ENCODE results near the gene ZNF292. TPM values are rescaled to one million over a fixed set of nuclear protein-coding genes. Genes with fewer than 3 reads are reported as not detected.
A peak's percentile ranks its signal among the peaks of the same experiment; 100 is the strongest.
"Not testable (repeated sequence)": the region's sequence is repeated elsewhere in the genome, so short reads cannot be mapped to it uniquely, and the experiment has no call there.

ZNF292 gene
- polyA plus RNA-seq, 3 donors from 2014 or later = 10.0 to 29.8 (median 11.8) TPM

DNA sequence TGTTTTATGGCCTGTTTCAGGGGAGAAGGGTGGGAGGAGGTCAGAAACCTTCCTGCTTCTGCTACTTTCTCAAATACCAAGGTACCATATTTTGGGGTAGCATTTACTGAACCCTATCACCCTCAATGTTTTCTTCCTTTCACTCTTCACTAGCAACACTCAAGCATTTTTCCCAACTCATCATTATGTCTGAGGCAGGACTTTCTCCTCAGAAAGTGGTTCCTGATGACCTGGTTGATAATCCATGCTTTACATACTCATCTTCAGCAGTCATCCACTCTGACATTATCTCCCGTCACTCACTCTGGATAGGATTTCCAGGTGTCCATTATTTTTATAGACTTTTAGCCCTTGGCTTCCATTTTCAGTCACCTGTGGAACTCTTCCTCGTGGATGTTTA, 21.1 kb downstream of the ZNF292 start:
- no peak overlapping the region for H3K4me3 Mint-ChIP-seq
- DNase-seq = no peak
- H3K27me3 Mint-ChIP-seq (ENCODE audit: low read depth in 3 of 3) = no peaks in the 10 kb centered on the region
- peaks cover 0 to 3% (median 2%) of the 10 kb centered on the region in 3 donors for H3K36me3 Mint-ChIP-seq
- no peaks in the 10 kb centered on the region for H3K9me3 Mint-ChIP-seq
- peaks cover 77 to 92% of the 10 kb centered on the region in 2 donors for H3K4me1 Mint-ChIP-seq
- H3K27ac Mint-ChIP-seq = peak overlapping the region in 1 of 6 donors; percentile 36

DNA sequence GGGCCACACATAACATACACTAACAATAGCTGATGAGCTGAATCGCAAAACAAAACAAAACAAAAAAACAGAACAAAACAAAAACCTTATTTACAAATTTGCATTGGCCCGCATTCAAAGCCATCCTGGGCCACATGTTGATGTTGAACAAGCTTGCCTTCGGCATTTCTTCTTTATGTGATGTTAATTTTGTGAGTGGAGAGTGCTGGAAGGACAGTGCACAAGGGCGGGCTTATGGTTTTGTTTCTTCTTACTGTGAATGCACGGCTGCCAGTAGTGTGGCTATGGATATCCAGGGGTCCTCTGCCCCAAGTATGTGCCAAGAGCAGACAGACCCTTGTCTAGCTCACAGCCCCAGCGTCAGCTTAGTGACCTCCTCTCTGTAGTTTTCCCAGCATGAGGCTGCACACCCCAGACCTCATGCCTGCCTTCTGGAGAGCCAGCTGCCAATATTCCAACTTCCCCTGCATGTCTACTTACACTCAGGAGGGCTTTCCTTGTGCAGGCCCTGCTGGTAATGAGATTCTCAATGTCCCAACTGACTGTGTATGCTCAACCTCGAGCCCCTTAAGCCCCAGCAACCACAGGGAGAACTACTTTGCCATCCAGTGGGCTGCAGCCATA, 24.9 kb downstream of the ZNF292 start:
- Mint-ChIP-seq H3K4me1 (peaks cover 73 to 92% of the 10 kb centered on the region in 2 donors), H3K27ac (peak overlapping the region in 1 of 6 donors; percentile 59), H3K36me3 (peaks cover 0 to 3% (median 2%) of the 10 kb centered on the region in 3 donors), H3K27me3 (ENCODE audit: low read depth in 3 of 3) (no peaks in the 10 kb centered on the region), H3K9me3 (no peaks in the 10 kb centered on the region), H3K4me3 (no peak overlapping the region)
- DNase-seq = no peak

- H3K9me3 Mint-ChIP-seq = no peaks in the 10 kb centered on the region
- peak overlapping the region in 2 of 6 donors; percentile 19 to 30 for H3K27ac Mint-ChIP-seq
- peaks cover 68 to 85% of the 10 kb centered on the region in 2 donors for H3K4me1 Mint-ChIP-seq
- H3K27me3 Mint-ChIP-seq (ENCODE audit: low read depth in 3 of 3) = no peaks in the 10 kb centered on the region
- no peak for DNase-seq
- H3K4me3 Mint-ChIP-seq = peak overlapping the region in 1 of 5 donors; percentile 14
- peaks cover 0 to 3% (median 2%) of the 10 kb centered on the region in 3 donors for H3K36me3 Mint-ChIP-seq
These were observed 26.5 kb downstream of the ZNF292 start for GRCh38 chr6:87181903-87182302.

DNA sequence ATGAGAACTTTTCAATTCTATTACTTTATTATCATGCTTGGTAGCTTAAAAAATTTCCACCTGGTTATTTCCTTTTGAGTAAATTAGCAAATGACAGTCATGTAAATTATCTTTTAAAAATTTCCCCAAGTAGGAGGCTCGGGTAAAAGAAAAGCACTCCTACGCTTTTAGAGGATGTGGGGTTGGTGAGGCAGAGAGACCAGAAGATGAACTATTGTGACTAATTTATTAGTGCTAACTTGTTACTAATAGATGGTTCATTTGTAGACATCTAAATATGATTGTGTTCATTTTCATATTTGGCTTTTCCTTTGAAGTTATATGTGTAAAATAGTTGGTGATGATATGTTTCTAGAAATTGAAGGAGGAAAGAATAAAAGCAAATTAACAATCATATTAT, 27.0 kb downstream of the ZNF292 start:
- Mint-ChIP-seq H3K4me1 (peaks cover 65 to 84% of the 10 kb centered on the region in 2 donors), H3K36me3 (peaks cover 0 to 1% (median under 1%) of the 10 kb centered on the region in 3 donors), H3K4me3 (peak overlapping the region in 1 of 5 donors; percentile 14), H3K27me3 (ENCODE audit: low read depth in 3 of 3) (no peaks in the 10 kb centered on the region), H3K9me3 (no peaks in the 10 kb centered on the region), H3K27ac (peak overlapping the region in 1 of 6 donors; percentile 53)
- no peak for DNase-seq

DNA sequence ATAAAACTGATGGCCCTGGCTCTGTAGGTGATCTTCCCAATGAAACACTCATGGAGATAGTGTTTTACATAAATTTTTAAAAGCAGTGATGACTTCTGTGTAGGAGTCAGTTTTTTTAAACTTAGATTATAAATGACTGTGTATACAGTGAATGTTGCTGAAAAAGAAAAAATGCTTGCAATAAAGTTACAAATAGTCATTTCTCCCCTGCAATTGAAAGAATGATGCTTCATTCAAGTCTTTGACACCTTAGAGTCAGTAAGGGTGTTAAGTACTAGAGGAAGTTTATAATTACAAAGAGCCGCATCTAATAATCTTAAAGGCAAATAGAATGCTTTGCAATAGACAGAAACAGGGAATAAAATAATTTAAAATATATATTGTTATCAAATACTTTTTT, 27.6 kb downstream of the ZNF292 start:
- Mint-ChIP-seq H3K4me1 (peaks cover 61 to 84% of the 10 kb centered on the region in 2 donors), H3K27me3 (ENCODE audit: low read depth in 3 of 3) (no peaks in the 10 kb centered on the region), H3K9me3 (no peaks in the 10 kb centered on the region), H3K4me3 (peak overlapping the region in 2 of 5 donors; percentile 23 to 36), H3K36me3 (no peaks in the 10 kb centered on the region), H3K27ac (peak overlapping the region in 3 of 6 donors; percentile 36 to 68 (median 67))
- DNase-seq = no peak

- H3K9me3 Mint-ChIP-seq = no peaks in the 10 kb centered on the region
- no peaks in the 10 kb centered on the region for H3K36me3 Mint-ChIP-seq
- H3K4me3 Mint-ChIP-seq = no peak overlapping the region
- no peak overlapping the region for H3K27ac Mint-ChIP-seq
- H3K4me1 Mint-ChIP-seq = peaks cover 55 to 82% of the 10 kb centered on the region in 2 donors
- no peaks in the 10 kb centered on the region for H3K27me3 Mint-ChIP-seq (ENCODE audit: low read depth in 3 of 3)
- no peak for DNase-seq
These were observed 28.3 kb downstream of the ZNF292 start for GRCh38 chr6:87183687-87184086.

- H3K9me3 Mint-ChIP-seq = no peaks in the 10 kb centered on the region
- H3K4me3 Mint-ChIP-seq = no peak overlapping the region
- no peaks in the 10 kb centered on the region for H3K36me3 Mint-ChIP-seq
- H3K4me1 Mint-ChIP-seq = peaks cover 54 to 84% of the 10 kb centered on the region in 2 donors
- peak overlapping the region in 1 of 6 donors; percentile 22 for H3K27ac Mint-ChIP-seq
- H3K27me3 Mint-ChIP-seq (ENCODE audit: low read depth in 3 of 3) = no peaks in the 10 kb centered on the region
- DNase-seq = no peak
These were observed 29.4 kb downstream of the ZNF292 start for GRCh38 chr6:87184762-87185250.

DNA sequence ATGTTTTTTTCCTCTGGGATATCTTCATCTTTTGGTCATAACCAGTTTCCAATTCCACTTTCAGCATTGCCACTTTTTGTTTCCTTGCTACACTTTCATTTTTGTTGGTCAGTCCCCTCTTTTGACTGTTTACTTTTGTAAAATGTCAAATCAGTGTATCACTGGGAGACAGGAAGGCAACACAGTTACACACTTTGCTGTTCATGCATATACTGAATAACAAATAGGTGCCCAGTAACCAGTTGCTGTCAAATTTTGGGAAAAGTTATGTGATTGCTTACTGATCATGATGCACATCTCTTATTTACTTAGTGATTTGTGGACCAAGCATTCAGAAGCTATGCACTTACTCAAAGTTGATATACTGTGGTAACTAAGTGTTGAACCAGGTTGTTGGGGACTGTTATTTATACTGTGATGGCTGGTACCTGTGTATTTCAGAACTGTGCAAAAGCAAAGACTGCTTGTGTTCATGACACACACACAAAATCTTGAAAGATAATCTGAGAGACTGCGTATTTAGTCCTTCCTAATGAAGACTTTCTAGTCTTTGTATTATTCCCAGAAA, 41.0 kb downstream of the ZNF292 start:
- Mint-ChIP-seq H3K36me3 (no peaks in the 10 kb centered on the region), H3K27me3 (ENCODE audit: low read depth in 3 of 3) (no peaks in the 10 kb centered on the region), H3K4me3 (no peak overlapping the region), H3K9me3 (no peaks in the 10 kb centered on the region), H3K27ac (peak overlapping the region in 3 of 6 donors; percentile 4 to 38 (median 10)), H3K4me1 (peaks cover 37 to 79% of the 10 kb centered on the region in 2 donors)
- no peak for DNase-seq

DNA sequence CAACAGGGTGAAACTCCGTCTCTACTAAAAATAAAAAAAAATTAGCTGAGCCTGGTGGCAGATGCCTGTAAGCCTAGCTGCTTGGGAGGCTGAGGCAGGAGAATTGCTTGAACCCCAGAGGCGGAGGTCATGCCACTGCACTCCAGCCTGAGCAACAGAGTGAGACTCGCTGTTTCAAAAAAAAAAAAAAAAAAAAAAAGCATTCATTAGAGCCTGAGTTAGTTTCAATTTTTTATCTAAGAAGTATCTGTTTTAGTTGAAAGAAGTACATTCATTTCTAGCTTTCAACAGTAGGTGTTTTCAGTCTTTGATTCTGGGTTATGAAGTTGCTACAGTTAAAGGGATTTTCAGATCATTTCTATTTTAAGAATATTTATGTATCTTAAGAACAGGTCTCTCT, 42.2 kb downstream of the ZNF292 start:
- Mint-ChIP-seq H3K9me3 (no peaks in the 10 kb centered on the region), H3K4me3 (no peak overlapping the region), H3K27ac (no peak overlapping the region), H3K36me3 (peaks cover 0 to 4% (median 0%) of the 10 kb centered on the region in 3 donors), H3K4me1 (peaks cover 40 to 82% of the 10 kb centered on the region in 2 donors), H3K27me3 (ENCODE audit: low read depth in 3 of 3) (no peaks in the 10 kb centered on the region)
- no peak for DNase-seq

- H3K36me3 Mint-ChIP-seq; H3K27me3 Mint-ChIP-seq (ENCODE audit: low read depth in 3 of 3); H3K9me3 Mint-ChIP-seq; DNase-seq; H3K27ac Mint-ChIP-seq: not testable (repeated sequence)
- Mint-ChIP-seq H3K4me1 (peaks cover 42 to 80% of the 10 kb centered on the region in 2 donors), H3K4me3 (peak overlapping the region in 1 of 5 donors; percentile 21)
These were observed 42.9 kb downstream of the ZNF292 start for GRCh38 chr6:87198022-87198810.

- Mint-ChIP-seq H3K27me3 (ENCODE audit: low read depth in 3 of 3) (no peaks in the 10 kb centered on the region), H3K36me3 (peaks cover 0 to 4% (median 0%) of the 10 kb centered on the region in 3 donors), H3K4me3 (no peak overlapping the region), H3K27ac (peak overlapping the region in 1 of 6 donors; percentile 34), H3K4me1 (peaks cover 47 to 81% of the 10 kb centered on the region in 2 donors), H3K9me3 (no peaks in the 10 kb centered on the region)
- no peak for DNase-seq
These were observed 44.4 kb downstream of the ZNF292 start for GRCh38 chr6:87199787-87200186.

DNA sequence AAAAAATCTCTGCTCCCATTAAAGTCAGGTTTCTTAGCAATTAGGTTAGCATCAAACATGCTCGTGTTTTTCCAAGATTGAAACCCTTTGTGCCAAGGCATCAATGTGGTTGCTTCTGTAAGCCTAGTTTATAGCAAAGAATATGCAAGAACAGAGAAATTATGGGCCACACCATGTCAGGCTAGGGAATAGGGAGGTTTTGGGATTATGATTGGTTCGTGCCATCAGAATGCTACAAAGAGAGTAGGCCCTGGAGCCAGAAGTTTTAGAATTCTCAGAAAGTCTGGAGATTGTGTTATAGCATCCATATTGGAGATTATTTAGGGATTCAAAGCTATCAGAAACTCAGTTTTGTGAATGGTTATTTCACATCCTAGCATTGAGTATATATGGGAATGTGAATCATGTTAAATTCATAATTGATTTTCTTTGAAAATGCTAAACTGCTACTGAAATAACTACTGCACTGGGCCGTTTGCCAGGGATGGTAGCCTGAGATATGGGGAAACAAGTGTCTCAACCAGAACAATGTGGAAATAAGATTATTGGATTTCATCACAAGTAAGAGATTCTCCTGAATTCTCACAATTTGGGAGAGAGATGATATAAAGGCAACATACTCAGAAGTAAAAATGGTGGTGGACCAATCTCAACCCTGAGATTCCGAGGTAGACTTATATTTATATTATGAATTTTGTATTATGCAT, 45.3 kb downstream of the ZNF292 start:
- no peaks in the 10 kb centered on the region for H3K9me3 Mint-ChIP-seq
- H3K4me3 Mint-ChIP-seq = no peak overlapping the region
- DNase-seq = no peak
- peaks cover 0 to 4% (median 0%) of the 10 kb centered on the region in 3 donors for H3K36me3 Mint-ChIP-seq
- H3K4me1 Mint-ChIP-seq = peaks cover 49 to 83% of the 10 kb centered on the region in 2 donors
- peak overlapping the region in 1 of 6 donors; percentile 34 for H3K27ac Mint-ChIP-seq
- H3K27me3 Mint-ChIP-seq (ENCODE audit: low read depth in 3 of 3) = no peaks in the 10 kb centered on the region

GRCh38 chr6:87203448-87204023, 48.2 kb downstream of the ZNF292 start:
- H3K27ac Mint-ChIP-seq = peak overlapping the region in 3 of 6 donors; percentile 6 to 60 (median 18)
- no peaks in the 10 kb centered on the region for H3K9me3 Mint-ChIP-seq
- no peak for DNase-seq
- peaks cover 61 to 92% of the 10 kb centered on the region in 2 donors for H3K4me1 Mint-ChIP-seq
- H3K27me3 Mint-ChIP-seq (ENCODE audit: low read depth in 3 of 3) = no peaks in the 10 kb centered on the region
- H3K4me3 Mint-ChIP-seq = no peak overlapping the region
- peaks cover 0 to 4% (median 0%) of the 10 kb centered on the region in 3 donors for H3K36me3 Mint-ChIP-seq

Measured in immature natural killer cell (primary cell).